ENCODE measurements around the gene ST6GALNAC6. TPM values are rescaled to one million over a fixed set of nuclear protein-coding genes. Genes with fewer than 3 reads are reported as not detected.
A peak's percentile ranks its signal among the peaks of the same experiment; 100 is the strongest.

The ST6GALNAC6 gene
- total and polyA plus RNA-seq, 2 of the 8 experiments (the other 6 are each of a cell fraction or from before 2014, with no cell fraction given) = 43.7 to 64.4 TPM

DNA sequence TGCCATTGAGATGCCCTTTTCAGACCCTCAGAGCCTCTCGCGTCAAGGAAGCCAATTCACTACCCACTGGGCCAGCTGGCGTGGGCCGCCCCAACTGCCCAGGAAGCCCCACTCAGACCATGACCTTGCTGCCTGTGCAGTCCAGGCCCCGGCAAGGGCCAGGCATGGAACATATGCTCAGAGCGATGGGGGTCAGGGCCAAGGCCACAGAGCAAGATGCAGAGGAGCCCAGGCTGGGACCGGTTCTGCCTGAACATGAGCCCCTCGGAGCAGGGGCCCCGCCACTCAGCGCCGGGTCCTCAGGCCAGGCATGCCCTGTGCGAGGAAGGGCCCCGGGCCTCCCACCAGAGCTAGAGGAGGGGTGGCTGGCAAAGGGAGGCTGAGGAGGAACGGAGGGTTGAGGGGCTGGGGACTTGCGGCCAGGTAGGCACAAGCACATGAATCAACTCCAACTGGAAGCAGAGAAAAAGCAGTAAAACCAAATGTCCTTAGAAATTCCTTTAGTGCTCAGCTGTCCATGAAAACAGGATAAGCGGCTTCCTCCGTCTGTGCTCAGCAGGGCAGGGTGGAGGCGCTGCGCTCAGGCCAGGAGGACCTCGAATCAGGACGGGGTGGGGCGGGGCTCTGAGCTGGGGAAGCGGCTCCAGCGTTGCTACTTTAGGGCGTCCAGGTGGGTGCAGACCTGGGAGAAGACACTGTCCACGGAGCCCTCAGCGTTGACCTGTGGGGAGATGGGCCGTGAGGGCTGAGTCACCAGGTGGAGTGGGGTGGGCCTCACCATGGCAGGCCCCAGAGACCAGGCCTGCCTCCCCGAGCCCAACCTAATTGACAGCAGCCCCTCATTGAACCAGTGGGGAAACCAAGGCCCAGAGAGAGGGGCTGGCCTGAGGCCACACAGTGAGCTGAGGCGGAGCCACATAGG lies 31.8 kb downstream of the ST6GALNAC6 start:
- Histone ChIP-seq H3K56ac (replicated peaks; ENCODE audit: insufficient read length, low read depth, low read length) (no peak overlapping the region), H3K4me3 (ENCODE audit: extremely low read depth in 1 of 4, insufficient read depth in 2 of 4, low read depth in 3 of 4, low read length in 4 of 4) (no peak overlapping the region), H3K27ac (ENCODE audit: low read depth, low read length) (no peak overlapping the region), H2BK120ac (replicated peaks; ENCODE audit: low read depth, low read length) (no peak overlapping the region), H3K79me2 (ENCODE audit: control insufficient read depth in 1 of 2, insufficient read depth in 2 of 2, low read length in 2 of 2) (no peaks in the 10 kb centered on the region), H2AK5ac (ENCODE audit: low read depth, low read length) (no peak overlapping the region), H3K18ac (ENCODE audit: extremely low read depth, low read length) (no peak overlapping the region), H3K79me1 (ENCODE audit: low read depth, low read length) (no peaks in the 10 kb centered on the region; the same call in 1 of the 2 replicates), H3K36me3 (ENCODE audit: control insufficient read depth in 2 of 4, insufficient read depth in 4 of 4, low read length in 3 of 4) (no peaks in the 10 kb centered on the region), H4K20me1 (replicated peaks in 1 of 2; ENCODE audit: control insufficient read depth in 1 of 2, insufficient read depth in 2 of 2, low read length in 2 of 2) (peaks cover 0 to 7% of the 10 kb centered on the region in 2 experiments), H2BK12ac (ENCODE audit: low read depth, low read length) (no peak overlapping the region; the same call in 1 of the 2 replicates), H2BK20ac (ENCODE audit: low read length) (no peak overlapping the region), H3K14ac (ENCODE audit: insufficient read length) (no peak overlapping the region), H4K8ac (ENCODE audit: extremely low read depth, insufficient read depth, low read length) (peak overlapping the region; percentile 82; the same call in 1 of the 2 replicates), H2BK5ac (ENCODE audit: low read depth, low read length) (0 out of 2 replicates have a peak overlapping the region, but pooled peaks have one; percentile 30), H4K5ac (ENCODE audit: insufficient read length, low read depth, low read length) (no peak overlapping the region), H3K4ac (replicated peaks; ENCODE audit: insufficient read length, low read depth, low read length) (no peak overlapping the region), H3K23me2 (ENCODE audit: low read depth, low read length) (peaks cover 4% of the 10 kb centered on the region; the same call in 1 of the 2 replicates), H3K9ac (replicated peaks in 1 of 4; ENCODE audit: extremely low read depth in 1 of 4, low read depth in 3 of 4, low read length in 3 of 4) (peak overlapping the region in 1 of 4 experiments; percentile 27; a peak in 2 of 7 replicates), H2BK15ac (ENCODE audit: low read length) (no peak overlapping the region), H3K23ac (ENCODE audit: insufficient read length) (no peak overlapping the region), H3K4me1 (replicated peaks in 1 of 4; ENCODE audit: control insufficient read depth in 3 of 4, insufficient read depth in 4 of 4, low read length in 3 of 4) (peaks cover 0 to 8% (median 2%) of the 10 kb centered on the region in 4 experiments; a peak in 1 of 7 replicates), H3K9me3 (ENCODE audit: insufficient read depth in 2 of 2, low read depth in 1 of 2, low read length in 1 of 2) (no peaks in the 10 kb centered on the region), H3K4me2 (ENCODE audit: insufficient read depth in 1 of 2, low read depth in 2 of 2, low read length in 2 of 2) (no peak overlapping the region), H2AFZ (ENCODE audit: low read length) (no peak overlapping the region), H4K91ac (replicated peaks; ENCODE audit: insufficient read length, low read length) (no peak overlapping the region), H3K27me3 (replicated peaks in 1 of 4; ENCODE audit: control insufficient read depth in 3 of 4, extremely low read depth in 1 of 4, insufficient read depth in 3 of 4, low read length in 3 of 4) (no peaks in the 10 kb centered on the region; a peak in 1 of 7 replicates)
- no peak for DNase-seq (ENCODE audit: low read depth in 1 of 2, low spot score in 2 of 2)
- ChIA-PET CTCF (ENCODE audit: partially characterized antibody) (interaction anchor here (0.7 to 9.2 kb wide), 22 partner anchors 9 to 378 kb away, joined by 3 to 116 read pairs (median 6); partner anchors contain the start of genes ENG, PTRH1, TOR2A and TTC16), POLR2A (ENCODE audit: partially characterized antibody) (interaction anchor here (0.9 to 1.1 kb wide), 2 partner anchors 10 to 28 kb away, joined by 3 read pairs; no protein-coding TSS in a partner anchor)
- 83% methylated on average over 27 of the region's 30 CpGs; no CpG with 5 or more reads in 1 of the 2 experiments for WGBS, 2 experiments (ENCODE audit: extremely low coverage in 1 of 2, insufficient coverage in 1 of 2, insufficient read length in 1 of 2, insufficient replicate concordance in 2 of 2, low coverage in 1 of 2, low lambda C conversion rate in 2 of 2, missing lambda C conversion rate in 1 of 2)
- TF ChIP-seq TBP (IDR thresholded peaks at IDR 0.05; ENCODE audit: low read depth, low read length) (no peak), SIN3A (conservative IDR thresholded peaks at IDR 0.05 in 1 of 2, IDR thresholded peaks at IDR 0.05 in 1 of 2; ENCODE audit: low read depth in 1 of 2, low read length in 2 of 2) (no peak), SUZ12 (IDR thresholded peaks at IDR 0.05; ENCODE audit: low read length) (no peak), RFX5 (IDR thresholded peaks at IDR 0.05; ENCODE audit: borderline replicate concordance, low read depth, low read length) (no peak), EP300 (IDR thresholded peaks at IDR 0.05; ENCODE audit: borderline replicate concordance in 1 of 2, low read depth in 2 of 2, low read length in 2 of 2) (no peak), SRF (IDR thresholded peaks at IDR 0.05; ENCODE audit: low read depth, low read length) (no peak)
- FAIRE-seq = no peak
